Panc1 (cell line): ENCODE results near the gene FABP2. TPM values are rescaled to one million over a fixed set of nuclear protein-coding genes. Genes with fewer than 3 reads are reported as not detected.
A peak's percentile ranks its signal among the peaks of the same experiment; 100 is the strongest.

ENCODE experiments used
- ATAC-seq: fragments of 200-7000 bp; cut with Tn5 transposase; 2 replicates; pipeline ENCODE4 v1.9.1; 2020; ENCODE audit warnings: mild to moderate bottlenecking, moderate library complexity
- BruUV-seq: library from RNA; stranded (reverse); fragments of 400-500 nt; replicated peaks from 2 replicates; lab custom pipeline; 2021; lab: Mats Ljungman, UMichigan
- CTCF ChIA-PET: fragments of 300-600 bp; sonication (Branson Sonifier 250); formaldehyde crosslinking; loops from one replicate; lab custom pipeline; 2022; ENCODE audit warnings: antibody characterized with exemption; lab: Charles Lee
- POLR2A ChIA-PET: fragments of 300-600 bp; sonication (Branson Sonifier 250); formaldehyde crosslinking; loops from one replicate; lab custom pipeline; 2022; ENCODE audit warnings: antibody characterized with exemption; lab: Charles Lee
- DNase-seq: peaks from one replicate; pipeline ENCODE4 v3.0.0-alpha.2; 2010; ENCODE audit warnings: low read depth, low spot score
- H3K27ac ChIP-seq: 2 replicates; pipeline ENCODE4 v1.5.1; 2011; ENCODE audit warnings: mild to moderate bottlenecking, low read length, inconsistent platforms
- H3K27me3 ChIP-seq: fragments of 200-500 bp; sonication (Bioruptor generic); 2 replicates; pipeline ENCODE4 v1.6.0; 2014; ENCODE audit warnings: low read length, inconsistent platforms; ENCODE audit not compliant: control insufficient read depth, insufficient read depth
- H3K36me3 ChIP-seq: fragments of 200-500 bp; sonication (Bioruptor generic); 2 replicates; pipeline ENCODE4 v1.5.1; 2014; ENCODE audit warnings: inconsistent platforms, mild to moderate bottlenecking, low read length, moderate library complexity; ENCODE audit not compliant: control insufficient read depth, insufficient read depth
- H3K4me1 ChIP-seq: 2 replicates; pipeline ENCODE4 v1.5.1; 2011; ENCODE audit warnings: inconsistent platforms, mild to moderate bottlenecking, low read length, moderate library complexity; ENCODE audit not compliant: control insufficient read depth, insufficient read depth
- H3K4me3 ChIP-seq, 2 experiments: 2 replicates each; pipeline ENCODE4 v1.5.1; 2011 to 2012; ENCODE audit warnings: low read depth in 2 of 2, low read length in 2 of 2, mild to moderate bottlenecking in 2 of 2, inconsistent platforms in 1 of 2, moderate library complexity in 1 of 2
- H3K9me3 ChIP-seq: fragments of 200-500 bp; sonication (Bioruptor generic); 2 replicates; pipeline ENCODE4 v1.5.1; 2014; ENCODE audit warnings: low read depth, mild to moderate bottlenecking, inconsistent platforms, low read length, moderate library complexity; ENCODE audit not compliant: control insufficient read depth, insufficient read depth
- POLR2AphosphoS5 ChIP-seq: IDR thresholded peaks from 2 replicates; pipeline ENCODE4 v1.6.1; 2012; ENCODE audit warnings: mild to moderate bottlenecking, low read depth, low read length, moderate library complexity
- REST ChIP-seq, 2 experiments: IDR thresholded peaks; 2 replicates each; pipeline ENCODE4 v1.6.1; 2011 to 2012; ENCODE audit warnings: low read depth in 2 of 2, control low read depth in 1 of 2, low read length in 1 of 2, mild to moderate bottlenecking in 1 of 2, moderate library complexity in 1 of 2; ENCODE audit not compliant: insufficient read depth in 1 of 2
- SIN3A ChIP-seq: IDR thresholded peaks from 2 replicates; pipeline ENCODE4 v1.6.1; 2012; ENCODE audit warnings: low read depth, mild to moderate bottlenecking, low read length, moderate library complexity, borderline replicate concordance; ENCODE audit not compliant: insufficient read depth
- TCF7L2 ChIP-seq: IDR thresholded peaks from 2 replicates; pipeline ENCODE4 v1.6.1; 2011; ENCODE audit warnings: mild to moderate bottlenecking, low read depth, low read length, inconsistent platforms
- in situ Hi-C: cut with HindIII; loops from 2 replicates; pipeline ENCODE4 v1.10.0; 2016; ENCODE audit warnings: low sequenced_read_pairs, low pct_unique_long_range_greater_than_20kb
- intact Hi-C: fragments of 100-400 bp; cut with micrococcal nuclease; formaldehyde crosslinking; loops from one replicate; pipeline ENCODE4 v1.10.0; 2022; ENCODE audit not compliant: unreplicated experiment
- total RNA-seq: library from RNA; stranded (reverse); gene quantifications from one replicate; pipeline ENCODE4 v1.2.1, GENCODE V29; 2021; ENCODE audit not compliant: unreplicated experiment
- TF ChIP-seq, protein P1 (sequence below): fragments of 450-650 bp; IDR thresholded peaks from 2 replicates; pipeline ENCODE4 v1.5.1; 2017; ENCODE audit warnings: mild to moderate bottlenecking

The FABP2 gene
- total RNA-seq, 1 experiment from 2014 or later: not detected

GRCh38 chr4:119286377-119287002 lies 35.4 kb downstream of the FABP2 start:
- POLR2A ChIA-PET: no interaction called here

GRCh38 chr4:119284876-119285780 lies 36.8 kb downstream of the FABP2 start:
- H3K36me3 ChIP-seq: no peaks in the 10 kb centered on the region
- ChIA-PET CTCF (no interaction called here), POLR2A (no interaction called here)
- in situ Hi-C loops: no loop called here
- no peak overlapping the region for H3K4me3 ChIP-seq
- DNase-seq (no peak), ATAC-seq (no peak)
- intact Hi-C loops: loop anchor here (1.0 to 5.0 kb wide), 2 partner anchors 243 to 303 kb away; no protein-coding TSS in a partner anchor
- no TSS peak for BruUV-seq
- no peak overlapping the region for H3K27ac ChIP-seq
- TF ChIP-seq TCF7L2: no peak
- TF ChIP-seq REST (IDR thresholded peaks at IDR 0.05; ENCODE audit: insufficient read depth in 1 of 2, low read depth in 2 of 2, low read length in 1 of 2): no peak
- TF ChIP-seq POLR2AphosphoS5: no peak
- TF ChIP-seq SIN3A: no peak
- TF ChIP-seq, protein P1, sequence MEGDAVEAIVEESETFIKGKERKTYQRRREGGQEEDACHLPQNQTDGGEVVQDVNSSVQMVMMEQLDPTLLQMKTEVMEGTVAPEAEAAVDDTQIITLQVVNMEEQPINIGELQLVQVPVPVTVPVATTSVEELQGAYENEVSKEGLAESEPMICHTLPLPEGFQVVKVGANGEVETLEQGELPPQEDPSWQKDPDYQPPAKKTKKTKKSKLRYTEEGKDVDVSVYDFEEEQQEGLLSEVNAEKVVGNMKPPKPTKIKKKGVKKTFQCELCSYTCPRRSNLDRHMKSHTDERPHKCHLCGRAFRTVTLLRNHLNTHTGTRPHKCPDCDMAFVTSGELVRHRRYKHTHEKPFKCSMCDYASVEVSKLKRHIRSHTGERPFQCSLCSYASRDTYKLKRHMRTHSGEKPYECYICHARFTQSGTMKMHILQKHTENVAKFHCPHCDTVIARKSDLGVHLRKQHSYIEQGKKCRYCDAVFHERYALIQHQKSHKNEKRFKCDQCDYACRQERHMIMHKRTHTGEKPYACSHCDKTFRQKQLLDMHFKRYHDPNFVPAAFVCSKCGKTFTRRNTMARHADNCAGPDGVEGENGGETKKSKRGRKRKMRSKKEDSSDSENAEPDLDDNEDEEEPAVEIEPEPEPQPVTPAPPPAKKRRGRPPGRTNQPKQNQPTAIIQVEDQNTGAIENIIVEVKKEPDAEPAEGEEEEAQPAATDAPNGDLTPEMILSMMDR: no peak
- H3K27me3 ChIP-seq: no peaks in the 10 kb centered on the region
- no peaks in the 10 kb centered on the region for H3K4me1 ChIP-seq
- H3K9me3 ChIP-seq: no peaks in the 10 kb centered on the region

More at GRCh38 chr4:119286377-119287002, 35.4 kb downstream of the FABP2 start:
- Histone ChIP-seq H3K27me3 (no peaks in the 10 kb centered on the region), H3K36me3 (no peaks in the 10 kb centered on the region), H3K4me3 (no peak overlapping the region), H3K27ac (no peak overlapping the region), H3K9me3 (no peaks in the 10 kb centered on the region), H3K4me1 (no peaks in the 10 kb centered on the region)
- no peak for ATAC-seq
- BruUV-seq: no TSS peak
- no peak for DNase-seq
- in situ Hi-C loops: no loop called here
- CTCF ChIA-PET: no interaction called here
- intact Hi-C loops: loop anchor here (5.0 kb wide), 1 partner anchor 304 kb away; no protein-coding TSS in a partner anchor
- TF ChIP-seq, protein P1: peak; percentile 64; the same call in 1 of the 2 replicates
- TF ChIP-seq SIN3A: no peak
